Fibroblast of lung (primary cell): ENCODE data around the gene ANXA10. TPM values are rescaled to one million over a fixed set of nuclear protein-coding genes. Genes with fewer than 3 reads are reported as not detected.
A peak's percentile ranks its signal among the peaks of the same experiment; 100 is the strongest.

ENCODE experiments used
- DNase-seq, 2 donors: peaks; one replicate each; pipeline versions ENCODE4 v3.0.0 to v3.0.0-alpha.2; 2010; ENCODE audit warnings: low read depth in 2 of 2
- H2AFZ ChIP-seq: 2 replicates; pipeline ENCODE4 v1.5.1; 2012; ENCODE audit warnings: low read length, control low read depth, inconsistent platforms
- H3K27ac ChIP-seq: 2 replicates; pipeline ENCODE4 v1.5.1; 2011; ENCODE audit warnings: low read length, control low read depth; ENCODE audit not compliant: insufficient read depth
- H3K27me3 ChIP-seq: 2 replicates; pipeline ENCODE4 v1.5.1; 2011; ENCODE audit warnings: mild to moderate bottlenecking, low read length; ENCODE audit not compliant: control insufficient read depth, insufficient read depth
- H3K36me3 ChIP-seq: 2 replicates; pipeline ENCODE4 v1.5.1; 2011; ENCODE audit warnings: low read length; ENCODE audit not compliant: control insufficient read depth, insufficient read depth
- H3K4me1 ChIP-seq: 2 replicates; pipeline ENCODE4 v1.5.1; 2011; ENCODE audit warnings: low read length; ENCODE audit not compliant: control insufficient read depth, insufficient read depth; ENCODE audit errors: extremely low read depth
- H3K4me2 ChIP-seq: 2 replicates; pipeline ENCODE4 v1.5.1; 2011; ENCODE audit warnings: low read length, control low read depth; ENCODE audit not compliant: insufficient read depth; ENCODE audit errors: extremely low read depth
- H3K4me3 ChIP-seq, 4 experiments: fragments of 200-600 bp in 1 of 4; sonication (generic) in 1 of 4; replicated peaks in 1 of 4; 2 replicates each; pipeline ENCODE4 v1.5.1; 2011 to 2016; ENCODE audit warnings: low read length in 4 of 4, low read depth in 3 of 4, mild to moderate bottlenecking in 3 of 4, control low read depth in 2 of 4, inconsistent platforms in 1 of 4, mixed read lengths in 1 of 4; ENCODE audit not compliant: insufficient read depth in 1 of 4; ENCODE audit errors: control extremely low read depth in 1 of 4
- H3K79me2 ChIP-seq: 2 replicates; pipeline ENCODE4 v1.5.1; 2012; ENCODE audit warnings: mild to moderate bottlenecking, low read length, inconsistent platforms; ENCODE audit not compliant: control insufficient read depth, insufficient read depth
- H3K9ac ChIP-seq: 2 replicates; pipeline ENCODE4 v1.5.1; 2011; ENCODE audit warnings: mild to moderate bottlenecking, low read length, control low read depth; ENCODE audit not compliant: insufficient read depth
- H3K9me3 ChIP-seq: 2 replicates; pipeline ENCODE4 v1.5.1; 2012; ENCODE audit warnings: low read depth, low read length; ENCODE audit not compliant: control insufficient read depth, insufficient read depth
- H4K20me1 ChIP-seq: 2 replicates; pipeline ENCODE4 v1.5.1; 2011; ENCODE audit warnings: low read length; ENCODE audit not compliant: control insufficient read depth, insufficient read depth; ENCODE audit errors: extremely low read depth
- EZH2 ChIP-seq: IDR thresholded peaks from 2 replicates; pipeline ENCODE4 v1.5.1; 2012; ENCODE audit warnings: low read length, control low read depth, mild to moderate bottlenecking; ENCODE audit errors: missing control alignments
- polyA plus RNA-seq, 2 donors: library from polyadenylated mRNA; depleted of rRNA in 1 of 2; stranded (reverse) in 1 of 2; unstranded in 1 of 2; fragments of >200 nt; gene quantifications; 2 replicates each; pipeline ENCODE4 v1.2.1, GENCODE V29; 2011 to 2012; ENCODE audit warnings: missing spikeins in 1 of 2
- total RNA-seq: library from RNA; depleted of rRNA; stranded (reverse); fragments of >200 nt; gene quantifications from 2 replicates; pipeline ENCODE4 v1.2.1, GENCODE V29; 2014
- TF ChIP-seq, protein P1 (sequence below), 2 donors: IDR thresholded peaks in 1 of 2; conservative IDR thresholded peaks in 1 of 2; 1 replicate in 1 of 2; 2 replicates in 1 of 2; pipeline ENCODE4 v1.5.1; 2011 to 2012; ENCODE audit warnings: low read length in 2 of 2, control low read depth in 1 of 2, inconsistent platforms in 1 of 2, low read depth in 1 of 2, mild to moderate bottlenecking in 1 of 2

The ANXA10 gene
- total and polyA plus RNA-seq, 2 donors (not counting 1 experiment from before 2014, with no cell fraction given), result 0.08 to 0.17 TPM

GRCh38 chr4:168051526-168051925, 40.8 kb upstream of the ANXA10 start:
- no peak for TF ChIP-seq EZH2
- TF ChIP-seq, protein P1, sequence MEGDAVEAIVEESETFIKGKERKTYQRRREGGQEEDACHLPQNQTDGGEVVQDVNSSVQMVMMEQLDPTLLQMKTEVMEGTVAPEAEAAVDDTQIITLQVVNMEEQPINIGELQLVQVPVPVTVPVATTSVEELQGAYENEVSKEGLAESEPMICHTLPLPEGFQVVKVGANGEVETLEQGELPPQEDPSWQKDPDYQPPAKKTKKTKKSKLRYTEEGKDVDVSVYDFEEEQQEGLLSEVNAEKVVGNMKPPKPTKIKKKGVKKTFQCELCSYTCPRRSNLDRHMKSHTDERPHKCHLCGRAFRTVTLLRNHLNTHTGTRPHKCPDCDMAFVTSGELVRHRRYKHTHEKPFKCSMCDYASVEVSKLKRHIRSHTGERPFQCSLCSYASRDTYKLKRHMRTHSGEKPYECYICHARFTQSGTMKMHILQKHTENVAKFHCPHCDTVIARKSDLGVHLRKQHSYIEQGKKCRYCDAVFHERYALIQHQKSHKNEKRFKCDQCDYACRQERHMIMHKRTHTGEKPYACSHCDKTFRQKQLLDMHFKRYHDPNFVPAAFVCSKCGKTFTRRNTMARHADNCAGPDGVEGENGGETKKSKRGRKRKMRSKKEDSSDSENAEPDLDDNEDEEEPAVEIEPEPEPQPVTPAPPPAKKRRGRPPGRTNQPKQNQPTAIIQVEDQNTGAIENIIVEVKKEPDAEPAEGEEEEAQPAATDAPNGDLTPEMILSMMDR (conservative IDR thresholded peaks at IDR 0.05 in 1 of 2, IDR thresholded peaks at IDR 0.05 in 1 of 2; ENCODE audit: low read depth in 1 of 2, low read length in 2 of 2), result no peak
- Histone ChIP-seq H3K79me2 (no peaks in the 10 kb centered on the region), H3K4me1 (no peaks in the 10 kb centered on the region), H3K4me2 (no peak overlapping the region), H3K27ac (no peak overlapping the region), H4K20me1 (no peaks in the 10 kb centered on the region), H2AFZ (no peak overlapping the region), H3K27me3 (no peaks in the 10 kb centered on the region), H3K9me3 (no peaks in the 10 kb centered on the region), H3K9ac (no peak overlapping the region), H3K4me3 (no peak overlapping the region), H3K36me3 (no peaks in the 10 kb centered on the region)
- no peak for DNase-seq

- Histone ChIP-seq H3K9me3 (no peaks in the 10 kb centered on the region), H3K9ac (no peak overlapping the region), H3K27me3 (no peaks in the 10 kb centered on the region), H3K27ac (no peak overlapping the region), H3K36me3 (no peaks in the 10 kb centered on the region), H4K20me1 (no peaks in the 10 kb centered on the region), H3K4me1 (no peaks in the 10 kb centered on the region), H2AFZ (no peak overlapping the region), H3K4me2 (no peak overlapping the region), H3K79me2 (no peaks in the 10 kb centered on the region), H3K4me3 (no peak overlapping the region)
- no peak for DNase-seq
- TF ChIP-seq EZH2, result no peak
- TF ChIP-seq, protein P1 (conservative IDR thresholded peaks at IDR 0.05 in 1 of 2, IDR thresholded peaks at IDR 0.05 in 1 of 2; ENCODE audit: low read depth in 1 of 2, low read length in 2 of 2), result no peak
Measured at GRCh38 chr4:168057412-168057811, 34.9 kb upstream of the ANXA10 start.

GRCh38 chr4:168059251-168059650, 33.1 kb upstream of the ANXA10 start:
- no peaks in the 10 kb centered on the region for H3K9me3 ChIP-seq
- TF ChIP-seq, protein P1 (conservative IDR thresholded peaks at IDR 0.05 in 1 of 2, IDR thresholded peaks at IDR 0.05 in 1 of 2; ENCODE audit: low read depth in 1 of 2, low read length in 2 of 2), result no peak
- no peak for TF ChIP-seq EZH2
- peak; percentile 67 to 76 for DNase-seq
- H4K20me1 ChIP-seq, result no peaks in the 10 kb centered on the region
- no peaks in the 10 kb centered on the region for H3K79me2 ChIP-seq
- H3K36me3 ChIP-seq, result no peaks in the 10 kb centered on the region
- H3K4me1 ChIP-seq, result no peaks in the 10 kb centered on the region
- H3K27me3 ChIP-seq, result no peaks in the 10 kb centered on the region
- H3K9ac ChIP-seq, result no peak overlapping the region
- H2AFZ ChIP-seq, result no peak overlapping the region
- H3K4me2 ChIP-seq, result no peak overlapping the region
- H3K4me3 ChIP-seq, result no peak overlapping the region
- H3K27ac ChIP-seq, result no peak overlapping the region
